ENCODE results near the gene BLTP2.
A peak's percentile ranks its signal among the peaks of the same experiment; 100 is the strongest.
"Not testable (repeated sequence)": the region's sequence is repeated elsewhere in the genome, so short reads cannot be mapped to it uniquely, and the experiment has no call there.

Gene BLTP2

GRCh38 chr17:28661635-28662526 lies 16.9 kb upstream of the BLTP2 start, which contains the start of the genes SDF2 and SUPT6H:
TSS of gene SDF2 (minus strand) at chr17:28661906. CDS start at chr17:28661876, 30 bp downstream.
TSS of gene SUPT6H (plus strand) at chr17:28662205. CDS start at chr17:28673402, 11,197 bp downstream.
- DNase-seq, result peak; percentile 95 to 97

GRCh38 chr17:28659497-28659881 lies 14.5 kb upstream of the BLTP2 start:
- DNase-seq, result not testable (repeated sequence)

More at GRCh38 chr17:28661635-28662526, 16.9 kb upstream of the BLTP2 start, which contains the start of the genes SDF2 and SUPT6H:
- TF ChIP-seq POLR2A (IDR thresholded peaks at IDR 0.05; ENCODE audit: low read length) (peak; percentile 91), GATA1 (IDR thresholded peaks at IDR 0.05; ENCODE audit: low read depth, low read length) (no peak)

- not testable (repeated sequence) for DNase-seq
These were observed 14.0 kb upstream of the BLTP2 start for GRCh38 chr17:28658766-28659496.

GRCh38 chr17:28658342-28658741 lies 13.4 kb upstream of the BLTP2 start:
- DNase-seq, result not testable (repeated sequence)

- no peak for DNase-seq
- TF ChIP-seq GATA1 (IDR thresholded peaks at IDR 0.05; ENCODE audit: low read depth, low read length), result no peak
- no peak for TF ChIP-seq POLR2A (IDR thresholded peaks at IDR 0.05; ENCODE audit: low read length)
These were observed 12.8 kb upstream of the BLTP2 start for GRCh38 chr17:28657756-28658155.

- TF ChIP-seq POLR2A (IDR thresholded peaks at IDR 0.05; ENCODE audit: low read length) (no peak), GATA1 (IDR thresholded peaks at IDR 0.05; ENCODE audit: low read depth, low read length) (no peak)
- DNase-seq, result no peak
These were observed 10.2 kb upstream of the BLTP2 start for GRCh38 chr17:28655160-28655559.

GRCh38 chr17:28648698-28649097 lies 3.7 kb upstream of the BLTP2 start:
- TF ChIP-seq GATA1 (IDR thresholded peaks at IDR 0.05; ENCODE audit: low read depth, low read length) (no peak), POLR2A (IDR thresholded peaks at IDR 0.05; ENCODE audit: low read length) (no peak)
- no peak for DNase-seq

- peak in 1 of 2 experiments; percentile 47 for DNase-seq
- TF ChIP-seq GATA1 (IDR thresholded peaks at IDR 0.05; ENCODE audit: low read depth, low read length), result no peak
These were observed 1.2 kb upstream of the BLTP2 start for GRCh38 chr17:28646039-28646754.

- DNase-seq, result no peak
- peak; percentile 17 for TF ChIP-seq POLR2A (IDR thresholded peaks at IDR 0.05; ENCODE audit: low read length)
- TF ChIP-seq GATA1 (IDR thresholded peaks at IDR 0.05; ENCODE audit: low read depth, low read length), result no peak
These were observed 600 bp upstream of the BLTP2 start for GRCh38 chr17:28645576-28645939.

- TF ChIP-seq POLR2A (IDR thresholded peaks at IDR 0.05; ENCODE audit: low read length) (no peak), GATA1 (IDR thresholded peaks at IDR 0.05; ENCODE audit: low read depth, low read length) (no peak)
- peak; percentile 64 to 72 for DNase-seq
These were observed 773 bp downstream of the BLTP2 start for GRCh38 chr17:28643983-28644786.

- TF ChIP-seq GATA1 (IDR thresholded peaks at IDR 0.05; ENCODE audit: low read depth, low read length) (no peak), POLR2A (IDR thresholded peaks at IDR 0.05; ENCODE audit: low read length) (no peak)
- DNase-seq, result peak in 1 of 2 experiments; percentile 12
These were observed 3.4 kb downstream of the BLTP2 start for GRCh38 chr17:28641579-28641978.

- TF ChIP-seq POLR2A (IDR thresholded peaks at IDR 0.05; ENCODE audit: low read length) (no peak), GATA1 (IDR thresholded peaks at IDR 0.05; ENCODE audit: low read depth, low read length) (no peak)
These were observed 9.5 kb downstream of the BLTP2 start for GRCh38 chr17:28635506-28635905.

GRCh38 chr17:28634206-28634865 lies 10.6 kb downstream of the BLTP2 start:
- DNase-seq, result no peak
- TF ChIP-seq GATA1 (IDR thresholded peaks at IDR 0.05; ENCODE audit: low read depth, low read length), result no peak
- TF ChIP-seq POLR2A (IDR thresholded peaks at IDR 0.05; ENCODE audit: low read length), result no peak

More at GRCh38 chr17:28635506-28635905, 9.5 kb downstream of the BLTP2 start:
- no peak for DNase-seq

Measured in erythroblast (primary cell).